HUES48 (cell line): ENCODE data around the gene KIF22.
"Not testable (repeated sequence)": the region's sequence is repeated elsewhere in the genome, so short reads cannot be mapped to it uniquely, and the experiment has no call there.

ENCODE experiments used
- H3K27ac ChIP-seq: one replicate; pipeline ENCODE4 v1.7.0; 2013; ENCODE audit warnings: low read depth, low read length, inconsistent platforms
- H3K27me3 ChIP-seq: 2 replicates; pipeline ENCODE4 v1.6.1; 2013; ENCODE audit warnings: mild to moderate bottlenecking, low read length; ENCODE audit not compliant: control insufficient read depth, insufficient read depth
- H3K36me3 ChIP-seq: 2 replicates; pipeline ENCODE4 v1.6.1; 2013; ENCODE audit warnings: low read length; ENCODE audit not compliant: control insufficient read depth, insufficient read depth
- H3K4me1 ChIP-seq: 2 replicates; pipeline ENCODE4 v1.6.1; 2013; ENCODE audit warnings: mild to moderate bottlenecking, low read length; ENCODE audit not compliant: control insufficient read depth, insufficient read depth
- H3K4me3 ChIP-seq: 2 replicates; pipeline ENCODE4 v1.5.1; 2013; ENCODE audit warnings: mild to moderate bottlenecking, low read depth, low read length
- H3K9ac ChIP-seq: 2 replicates; pipeline ENCODE4 v1.6.1; 2013; ENCODE audit warnings: mild to moderate bottlenecking, low read depth, low read length, moderate library complexity
- H3K9me3 ChIP-seq: 2 replicates; pipeline ENCODE4 v1.6.1; 2013; ENCODE audit warnings: low read length; ENCODE audit not compliant: control insufficient read depth, insufficient read depth

KIF22 gene

GRCh38 chr16:29784901-29785500 lies 5.5 kb upstream of the KIF22 start:
- no peaks in the 10 kb centered on the region; the same call in none of the 2 replicates for H3K27me3 ChIP-seq
- H3K4me3 ChIP-seq = peak overlapping the region; percentile 51
- H3K27ac ChIP-seq = no peak overlapping the region
- H3K9me3 ChIP-seq = no peaks in the 10 kb centered on the region
- H3K4me1 ChIP-seq = peaks cover 4% of the 10 kb centered on the region; the same call in 1 of the 2 replicates
- H3K9ac ChIP-seq = no peak overlapping the region
- no peaks in the 10 kb centered on the region for H3K36me3 ChIP-seq

- H3K4me1 ChIP-seq = peaks cover 14% of the 10 kb centered on the region
- H3K36me3 ChIP-seq, H3K9ac ChIP-seq, H3K4me3 ChIP-seq, H3K9me3 ChIP-seq, H3K27ac ChIP-seq, H3K27me3 ChIP-seq: not testable (repeated sequence)
These were observed 3.4 kb upstream of the KIF22 start for GRCh38 chr16:29787155-29787554.

GRCh38 chr16:29789775-29790182 lies 772 bp upstream of the KIF22 start:
- Histone ChIP-seq H3K9ac (peak overlapping the region; percentile 78), H3K4me3 (peak overlapping the region; percentile 98), H3K36me3 (peaks cover 15% of the 10 kb centered on the region; the same call in 1 of the 2 replicates), H3K27me3 (no peaks in the 10 kb centered on the region; the same call in 1 of the 2 replicates), H3K4me1 (peaks cover 15% of the 10 kb centered on the region), H3K9me3 (no peaks in the 10 kb centered on the region), H3K27ac (peak overlapping the region; percentile 82)

GRCh38 chr16:29790949-29791844 lies 646 bp downstream of the KIF22 start:
- H3K9ac ChIP-seq = peak overlapping the region; percentile 85
- H3K4me1 ChIP-seq = peaks cover 13% of the 10 kb centered on the region
- H3K4me3 ChIP-seq = peak overlapping the region; percentile 98
- peak overlapping the region; percentile 85 for H3K27ac ChIP-seq
- no peaks in the 10 kb centered on the region for H3K27me3 ChIP-seq
- H3K9me3 ChIP-seq = no peaks in the 10 kb centered on the region
- H3K36me3 ChIP-seq = peaks cover 25% of the 10 kb centered on the region

- Histone ChIP-seq H3K36me3 (peaks cover 34% of the 10 kb centered on the region), H3K27ac (no peak overlapping the region), H3K27me3 (no peaks in the 10 kb centered on the region), H3K9ac (peak overlapping the region; percentile 85; the same call in 1 of the 2 replicates), H3K4me1 (peaks cover 13% of the 10 kb centered on the region), H3K9me3 (no peaks in the 10 kb centered on the region), H3K4me3 (peak overlapping the region; percentile 98)
These were observed 1.6 kb downstream of the KIF22 start for GRCh38 chr16:29791845-29792807.

- Histone ChIP-seq H3K36me3 (peaks cover 45% of the 10 kb centered on the region), H3K4me1 (peaks cover 13% of the 10 kb centered on the region)
- H3K9me3 ChIP-seq, H3K4me3 ChIP-seq, H3K27ac ChIP-seq, H3K27me3 ChIP-seq, H3K9ac ChIP-seq: not testable (repeated sequence)
These were observed 2.6 kb downstream of the KIF22 start for GRCh38 chr16:29793153-29793552.

- Histone ChIP-seq H3K36me3 (peaks cover 56% of the 10 kb centered on the region), H3K4me1 (peaks cover 13% of the 10 kb centered on the region), H3K9ac (no peak overlapping the region), H3K9me3 (no peaks in the 10 kb centered on the region), H3K4me3 (no peak overlapping the region), H3K27me3 (no peaks in the 10 kb centered on the region), H3K27ac (no peak overlapping the region)
These were observed 3.7 kb downstream of the KIF22 start for GRCh38 chr16:29794231-29794710.

- Histone ChIP-seq H3K27ac (no peak overlapping the region), H3K27me3 (no peaks in the 10 kb centered on the region), H3K36me3 (peaks cover 66% of the 10 kb centered on the region)
These were observed 11.9 kb downstream of the KIF22 start for GRCh38 chr16:29802416-29802935.

GRCh38 chr16:29804020-29804419 lies 13.5 kb downstream of the KIF22 start:
- Histone ChIP-seq H3K4me3 (peak overlapping the region; percentile 72; the same call in 1 of the 2 replicates), H3K4me1 (peaks cover 21% of the 10 kb centered on the region), H3K27me3 (no peaks in the 10 kb centered on the region), H3K9me3 (no peaks in the 10 kb centered on the region), H3K9ac (no peak overlapping the region), H3K36me3 (peaks cover 60% of the 10 kb centered on the region), H3K27ac (peak overlapping the region; percentile 36)

More at GRCh38 chr16:29802416-29802935, 11.9 kb downstream of the KIF22 start:
- Histone ChIP-seq H3K4me3 (no peak overlapping the region), H3K9me3 (no peaks in the 10 kb centered on the region), H3K4me1 (peaks cover 13% of the 10 kb centered on the region), H3K9ac (no peak overlapping the region)
